H1 (cell line): ENCODE results near the gene MEA1. TPM values are rescaled to one million over a fixed set of nuclear protein-coding genes. Genes with fewer than 3 reads are reported as not detected.

Source experiments
- CTCF ChIA-PET: fragments of 300-600 bp; sonication (Branson Sonifier 250); formaldehyde crosslinking; loops from one replicate; lab custom pipeline; 2021; ENCODE audit not compliant: partially characterized antibody; lab: Charles Lee
- POLR2A ChIA-PET: fragments of 300-600 bp; sonication (Branson Sonifier 250); formaldehyde crosslinking; loops from one replicate; lab custom pipeline; 2021; ENCODE audit warnings: inconsistent platforms; ENCODE audit not compliant: partially characterized antibody; lab: Charles Lee
- DNase-seq, 2 experiments: peaks; one replicate each; pipeline versions ENCODE4 v3.0.0 to v3.0.0-alpha.2; 2010 to 2022; ENCODE audit warnings: low spot score in 2 of 2, low read depth in 1 of 2, mixed read lengths in 1 of 2
- FAIRE-seq: peaks from 2 replicates; lab custom pipeline; 2011; peaks lifted over from hg19 to GRCh38; lab: Jason Lieb, UNC
- H2AFZ ChIP-seq: 2 replicates; pipeline ENCODE4 v1.8.1; 2012; ENCODE audit warnings: low read length, inconsistent platforms
- H2AK5ac ChIP-seq: 2 replicates; pipeline ENCODE4 v1.6.1; 2013; ENCODE audit warnings: low read depth, low read length
- H2BK120ac ChIP-seq: replicated peaks from 2 replicates; pipeline ENCODE3; 2013; ENCODE audit warnings: low read depth, low read length, inconsistent platforms
- H2BK12ac ChIP-seq: 2 replicates; pipeline ENCODE4 v1.6.1; 2013; ENCODE audit warnings: low read depth, low read length
- H2BK15ac ChIP-seq: 2 replicates; pipeline ENCODE4 v1.6.1; 2013; ENCODE audit warnings: low read length
- H2BK20ac ChIP-seq: 2 replicates; pipeline ENCODE4 v1.6.1; 2013; ENCODE audit warnings: low read length
- H2BK5ac ChIP-seq: 2 replicates; pipeline ENCODE4 v1.6.1; 2013; ENCODE audit warnings: low read depth, low read length
- H3K14ac ChIP-seq: 2 replicates; pipeline ENCODE4 v1.6.1; 2013; ENCODE audit warnings: inconsistent platforms; ENCODE audit not compliant: insufficient read length
- H3K18ac ChIP-seq: 2 replicates; pipeline ENCODE4 v1.6.1; 2013; ENCODE audit warnings: low read length; ENCODE audit errors: extremely low read depth
- H3K23ac ChIP-seq: 2 replicates; pipeline ENCODE4 v1.6.1; 2013; ENCODE audit warnings: inconsistent platforms; ENCODE audit not compliant: insufficient read length
- H3K23me2 ChIP-seq: 2 replicates; pipeline ENCODE4 v1.6.1; 2013; ENCODE audit warnings: low read depth, low read length
- H3K27ac ChIP-seq: 2 replicates; pipeline ENCODE4 v1.6.1; 2011; ENCODE audit warnings: low read depth, low read length, inconsistent platforms
- H3K27me3 ChIP-seq, 4 experiments: replicated peaks in 1 of 4; 1 replicate in 1 of 4; 2 replicates in 3 of 4; pipeline versions ENCODE4 v1.6.1 to v1.8.1; 2011 to 2013; ENCODE audit warnings: low read length in 3 of 4, mild to moderate bottlenecking in 3 of 4, inconsistent platforms in 2 of 4, mixed read lengths in 2 of 4, moderate library complexity in 1 of 4; ENCODE audit not compliant: control insufficient read depth in 3 of 4, insufficient read depth in 3 of 4; ENCODE audit errors: extremely low read depth in 1 of 4
- H3K36me3 ChIP-seq, 4 experiments: 2 replicates each; pipeline versions ENCODE4 v1.6.1 to v1.8.1; 2011 to 2013; ENCODE audit warnings: mild to moderate bottlenecking in 4 of 4, low read length in 3 of 4, moderate library complexity in 2 of 4, control low read depth in 1 of 4, inconsistent platforms in 1 of 4; ENCODE audit not compliant: insufficient read depth in 4 of 4, control insufficient read depth in 2 of 4
- H3K4ac ChIP-seq: replicated peaks from 2 replicates; pipeline ENCODE3; 2013; ENCODE audit warnings: low read length, low read depth, mixed read lengths, inconsistent platforms; ENCODE audit not compliant: insufficient read length
- H3K4me1 ChIP-seq, 4 experiments: replicated peaks in 1 of 4; 1 replicate in 1 of 4; 2 replicates in 3 of 4; pipeline versions ENCODE4 v1.6.1 to v1.8.1; 2011 to 2013; ENCODE audit warnings: low read length in 3 of 4, inconsistent platforms in 2 of 4, mixed read lengths in 1 of 4; ENCODE audit not compliant: insufficient read depth in 4 of 4, control insufficient read depth in 3 of 4
- H3K4me2 ChIP-seq, 2 experiments: 2 replicates each; pipeline versions ENCODE4 v1.6.1 to v1.8.1; 2011 to 2013; ENCODE audit warnings: low read depth in 2 of 2, low read length in 2 of 2, control low read depth in 1 of 2, inconsistent platforms in 1 of 2, mild to moderate bottlenecking in 1 of 2; ENCODE audit not compliant: insufficient read depth in 1 of 2
- H3K4me3 ChIP-seq, 4 experiments: fragments of 200-600, 300-600 bp in 1 of 4; sonication (generic), shearing (Covaris generic), sonication (Bioruptor Twin) in 1 of 4; 2 replicates each; pipeline versions ENCODE4 v1.5.1 to v1.8.1; 2011 to 2016; ENCODE audit warnings: low read length in 4 of 4, low read depth in 3 of 4, control low read depth in 2 of 4, inconsistent platforms in 2 of 4, mild to moderate bottlenecking in 2 of 4, mixed read lengths in 1 of 4, moderate library complexity in 1 of 4; ENCODE audit not compliant: insufficient read depth in 2 of 4; ENCODE audit errors: extremely low read depth in 1 of 4
- H3K56ac ChIP-seq: replicated peaks from 2 replicates; pipeline ENCODE3; 2013; ENCODE audit warnings: low read depth, mild to moderate bottlenecking, mixed read lengths, low read length, inconsistent platforms; ENCODE audit not compliant: insufficient read length
- H3K79me1 ChIP-seq: 2 replicates; pipeline ENCODE4 v1.6.1; 2013; ENCODE audit warnings: low read depth, low read length, control low read depth
- H3K79me2 ChIP-seq, 2 experiments: 2 replicates each; pipeline versions ENCODE4 v1.6.1 to v1.8.1; 2012 to 2013; ENCODE audit warnings: low read length in 2 of 2, mild to moderate bottlenecking in 2 of 2, inconsistent platforms in 1 of 2; ENCODE audit not compliant: insufficient read depth in 2 of 2, control insufficient read depth in 1 of 2
- H3K9ac ChIP-seq, 4 experiments: replicated peaks in 1 of 4; 1 replicate in 1 of 4; 2 replicates in 3 of 4; pipeline versions ENCODE4 v1.6.1 to v1.8.1; 2011 to 2013; ENCODE audit warnings: low read depth in 3 of 4, low read length in 3 of 4, control low read depth in 2 of 4, mild to moderate bottlenecking in 2 of 4, moderate library complexity in 2 of 4, inconsistent platforms in 1 of 4; ENCODE audit errors: extremely low read depth in 1 of 4
- H3K9me3 ChIP-seq, 2 experiments: 2 replicates each; pipeline versions ENCODE4 v1.6.1 to v1.8.1; 2012 to 2013; ENCODE audit warnings: mild to moderate bottlenecking in 2 of 2, moderate library complexity in 2 of 2, control low read depth in 1 of 2, inconsistent platforms in 1 of 2, low read depth in 1 of 2, low read length in 1 of 2, mixed read lengths in 1 of 2; ENCODE audit not compliant: insufficient read depth in 2 of 2
- H4K20me1 ChIP-seq, 2 experiments: replicated peaks in 1 of 2; 2 replicates each; pipeline versions ENCODE3 to v1.8.1; 2011 to 2013; ENCODE audit warnings: inconsistent platforms in 2 of 2, low read length in 2 of 2, mild to moderate bottlenecking in 1 of 2; ENCODE audit not compliant: insufficient read depth in 2 of 2, control insufficient read depth in 1 of 2
- H4K5ac ChIP-seq: 2 replicates; pipeline ENCODE4 v1.6.1; 2013; ENCODE audit warnings: low read length, low read depth, mixed read lengths, inconsistent platforms; ENCODE audit not compliant: insufficient read length
- H4K8ac ChIP-seq: 2 replicates; pipeline ENCODE4 v1.8.0; 2013; ENCODE audit warnings: mild to moderate bottlenecking, moderate library complexity, low read length, inconsistent platforms; ENCODE audit not compliant: insufficient read depth; ENCODE audit errors: extremely low read depth
- H4K91ac ChIP-seq: replicated peaks from 2 replicates; pipeline ENCODE3; 2013; ENCODE audit warnings: low read length, mixed read lengths, inconsistent platforms; ENCODE audit not compliant: insufficient read length
- CHD2 ChIP-seq: IDR thresholded peaks from 2 replicates; pipeline ENCODE4 v1.6.1; 2012; ENCODE audit warnings: low read length, improper control_type of control experiment
- EZH2 ChIP-seq: fragments of 200-600 bp; sonication (generic); IDR thresholded peaks from 2 replicates; pipeline ENCODE4 v1.7.1; 2012; ENCODE audit warnings: low read depth, mild to moderate bottlenecking, moderate library complexity, low read length, inconsistent platforms; ENCODE audit not compliant: severe bottlenecking
- KDM5A ChIP-seq: fragments of 200-600 bp; IDR thresholded peaks from 2 replicates; pipeline ENCODE4 v1.7.1; 2012; ENCODE audit warnings: mild to moderate bottlenecking, low read length, inconsistent platforms, mixed read lengths
- POLR2A ChIP-seq, 2 experiments: IDR thresholded peaks; 1 replicate in 1 of 2; 2 replicates in 1 of 2; pipeline ENCODE4 v1.6.1; 2011; ENCODE audit warnings: low read depth in 2 of 2, low read length in 2 of 2, mild to moderate bottlenecking in 2 of 2; ENCODE audit errors: control extremely low read depth in 1 of 2
- POU5F1 ChIP-seq: IDR thresholded peaks from 2 replicates; pipeline ENCODE4 v1.6.1; 2011; ENCODE audit warnings: low read depth, mild to moderate bottlenecking, low read length, moderate library complexity
- SIX5 ChIP-seq: IDR thresholded peaks from 2 replicates; pipeline ENCODE4 v1.6.1; 2011; ENCODE audit warnings: mild to moderate bottlenecking, low read depth, low read length
- TBP ChIP-seq: IDR thresholded peaks from 2 replicates; pipeline ENCODE4 v1.6.1; 2011; ENCODE audit warnings: low read depth, low read length, improper control_type of control experiment
- YY1 ChIP-seq: IDR thresholded peaks from 2 replicates; pipeline ENCODE4 v1.6.1; 2011; ENCODE audit warnings: low read depth, mild to moderate bottlenecking, low read length
- WGBS, 2 experiments: shearing (Covaris generic) in 1 of 2; methylation state at CpG; one replicate each; pipeline versions ENCODE4 v1.1.6 to v1.1.7; 2013 to 2015; ENCODE audit warnings: low lambda C conversion rate in 2 of 2, mixed read lengths in 2 of 2, inconsistent platforms in 1 of 2, low coverage in 1 of 2, missing lambda C conversion rate in 1 of 2; ENCODE audit not compliant: insufficient replicate concordance in 2 of 2, insufficient coverage in 1 of 2, insufficient read length in 1 of 2; ENCODE audit errors: extremely low coverage in 1 of 2, missing lambda C conversion rate in 1 of 2; 5-methylcytosine and 5-hydroxymethylcytosine counted together
- polyA plus RNA-seq, 7 experiments: library from polyadenylated mRNA; depleted of rRNA in 3 of 7; stranded (reverse) in 5 of 7; unstranded in 2 of 7; fragments of >200 nt in 5 of 7; fragments of 200-250 nt in 2 of 7; gene quantifications; 1 replicate in 5 of 7; 2 replicates in 1 of 7; 4 replicates in 1 of 7; pipeline versions ENCODE4 v1.2.1 to v1.2.3, GENCODE V29; 2011 to 2013; ENCODE audit warnings: missing spikeins in 2 of 7, mixed read lengths in 2 of 7
- total RNA-seq: library from RNA; stranded (reverse); fragmentation: NEBNext Ultra II Directional; extraction: Animal tissue kit (Norgen Biotek cat#: 25700); gene quantifications from 2 replicates; pipeline ENCODE4 v1.2.1, GENCODE V29; 2021

MEA1 gene
- total and polyA plus RNA-seq, 2 of the 8 experiments (the other 6 are each of a cell fraction or from before 2014, with no cell fraction given) = 94.2 to 96.4 TPM

- no peak overlapping the region for H2AFZ ChIP-seq
- peaks cover 0 to 19% (median 11%) of the 10 kb centered on the region in 4 experiments; a peak in 4 of 8 replicates for H3K36me3 ChIP-seq
- 93% methylated on average over 18 of the region's 18 CpGs; no CpG with 5 or more reads in 1 of the 2 experiments for WGBS, 2 experiments
- H3K4me2 ChIP-seq = no peak overlapping the region
- no peak overlapping the region for H3K4me3 ChIP-seq
- ChIA-PET POLR2A (interaction anchor here (0.7 to 29.7 kb wide), 7 partner anchors 8 to 83 kb away, joined by 3 to 584 read pairs (median 5); partner anchors contain the start of genes KLC4, KLHDC3, MEA1 and MRPL2), CTCF (interaction anchor here (0.8 to 1.4 kb wide), 4 partner anchors 9 to 103 kb away, joined by 3 to 6 read pairs (median 4); no protein-coding TSS in a partner anchor)
- no peak overlapping the region for H4K8ac ChIP-seq
- H3K27ac ChIP-seq = no peak overlapping the region
- no peak overlapping the region for H3K18ac ChIP-seq
- no peak overlapping the region for H2BK120ac ChIP-seq
- no peaks in the 10 kb centered on the region for H3K9me3 ChIP-seq
- no peak overlapping the region for H2BK12ac ChIP-seq
- no peak overlapping the region for H3K14ac ChIP-seq
- no peak overlapping the region for H2AK5ac ChIP-seq
- no peak overlapping the region for H4K5ac ChIP-seq
- no peak for DNase-seq
- H3K4me1 ChIP-seq = no peaks in the 10 kb centered on the region; a peak in 1 of 7 replicates
- no peak overlapping the region for H3K4ac ChIP-seq
- no peak overlapping the region for H4K91ac ChIP-seq
- peaks cover 2 to 13% of the 10 kb centered on the region in 2 experiments for H4K20me1 ChIP-seq
- FAIRE-seq = no peak
- H3K23me2 ChIP-seq = no peaks in the 10 kb centered on the region; the same call in 1 of the 2 replicates
- H3K27me3 ChIP-seq = no peaks in the 10 kb centered on the region
- no peaks in the 10 kb centered on the region for H3K79me1 ChIP-seq
- no peaks in the 10 kb centered on the region for H3K79me2 ChIP-seq
- H2BK5ac ChIP-seq = no peak overlapping the region
- no peak overlapping the region for H3K9ac ChIP-seq
- H2BK15ac ChIP-seq = no peak overlapping the region
- TF ChIP-seq KDM5A = no peak
- TF ChIP-seq POU5F1 = no peak
- TF ChIP-seq YY1 = no peak
- TF ChIP-seq TBP = no peak
- no peak for TF ChIP-seq EZH2
- TF ChIP-seq SIX5 = no peak
- TF ChIP-seq POLR2A (IDR thresholded peaks at IDR 0.05; ENCODE audit: control extremely low read depth in 1 of 2, low read depth in 2 of 2, low read length in 2 of 2) = no peak
- TF ChIP-seq CHD2 = no peak
- no peak overlapping the region for H3K56ac ChIP-seq
- no peak overlapping the region for H3K23ac ChIP-seq
- H2BK20ac ChIP-seq = no peak overlapping the region
These were observed 27.0 kb upstream of the MEA1 start for GRCh38 chr6:43040542-43041257.
